G401 (cell line): Measurements from ENCODE around the gene PPM1D. TPM values are rescaled to one million over a fixed set of nuclear protein-coding genes. Genes with fewer than 3 reads are reported as not detected.
A peak's percentile ranks its signal among the peaks of the same experiment; 100 is the strongest.
"Not testable (repeated sequence)": the region's sequence is repeated elsewhere in the genome, so short reads cannot be mapped to it uniquely, and the experiment has no call there.

Source experiments
- DNase-seq: peaks from one replicate; pipeline ENCODE4 v3.0.0-alpha.2; 2015; ENCODE audit warnings: low spot score
- in situ Hi-C: cut with HindIII; loops from 2 replicates; pipeline ENCODE4 v1.10.0; 2016; ENCODE audit warnings: low sequenced_read_pairs, mixed read lengths
- total RNA-seq: library from RNA; depleted of rRNA; stranded (reverse); fragments of >200 nt; shearing (Covaris generic); gene quantifications from 2 replicates; pipeline ENCODE4 v1.2.3, GENCODE V29; 2014; rRNA removed

PPM1D gene
- 17.2 and 31.4 TPM in 2 replicates for total RNA-seq

DNA sequence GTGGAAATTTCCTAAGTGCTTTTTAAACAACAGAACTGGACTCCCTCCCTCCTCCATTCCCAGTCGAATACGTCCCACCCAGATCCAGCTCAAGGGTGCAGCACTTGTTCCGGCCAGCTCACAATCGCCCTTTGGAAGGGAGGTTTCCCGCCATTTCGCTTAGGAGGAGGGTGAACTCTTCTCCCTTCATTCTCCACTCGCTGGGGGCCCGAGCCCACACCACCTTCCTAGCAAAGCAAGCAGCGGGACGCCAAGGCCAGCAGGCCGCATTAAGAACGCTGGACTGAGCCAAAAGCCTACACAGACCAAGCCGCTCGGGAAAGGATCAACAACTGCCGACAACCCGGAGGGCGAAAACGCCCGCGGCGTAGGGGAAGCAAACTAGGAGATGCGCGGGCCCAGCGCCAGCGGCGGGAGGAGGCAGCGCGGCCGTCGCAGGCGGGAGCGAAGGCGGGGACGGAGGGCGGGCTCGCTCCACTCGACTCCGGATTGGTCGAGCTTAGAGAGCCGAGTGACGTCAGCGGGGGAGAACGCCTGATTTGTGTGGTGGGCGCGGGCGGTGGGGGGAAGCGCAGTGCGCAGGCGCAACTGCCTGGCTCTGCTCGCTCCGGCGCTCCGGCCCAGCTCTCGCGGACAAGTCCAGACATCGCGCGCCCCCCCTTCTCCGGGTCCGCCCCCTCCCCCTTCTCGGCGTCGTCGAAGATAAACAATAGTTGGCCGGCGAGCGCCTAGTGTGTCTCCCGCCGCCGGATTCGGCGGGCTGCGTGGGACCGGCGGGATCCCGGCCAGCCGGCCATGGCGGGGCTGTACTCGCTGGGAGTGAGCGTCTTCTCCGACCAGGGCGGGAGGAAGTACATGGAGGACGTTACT lies at the start of gene PPM1D:
Gene PPM1D, plus strand, starts transcription at position 574 of the 870 bp plus-strand sequence. Its CDS starts 222 bp downstream, at position 796.
- in situ Hi-C loops, result no loop called here
- peak; percentile 99 for DNase-seq

DNA sequence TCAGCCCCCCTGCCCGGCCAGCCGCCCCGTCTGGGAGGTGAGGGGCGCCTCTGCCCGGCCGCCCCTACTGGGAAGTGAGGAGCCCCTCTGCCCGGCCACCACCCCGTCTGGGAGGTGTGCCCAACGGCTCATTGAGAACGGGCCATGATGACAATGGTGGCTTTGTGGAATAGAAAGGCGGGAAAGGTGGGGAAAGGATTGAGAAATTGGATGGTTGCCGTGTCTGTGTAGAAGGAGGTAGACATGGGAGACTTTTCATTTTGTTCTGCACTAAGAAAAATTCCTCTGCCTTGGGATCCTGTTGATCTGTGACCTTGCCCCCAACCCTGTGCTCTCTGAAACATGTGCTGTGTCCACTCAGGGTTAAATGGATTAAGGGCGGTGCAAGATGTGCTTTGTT lies 47.7 kb upstream of the PPM1D start:
- in situ Hi-C loops, DNase-seq: not testable (repeated sequence)

GRCh38 chr17:60554377-60554788 lies 45.6 kb upstream of the PPM1D start:
- no peak for DNase-seq
- in situ Hi-C loops, result no loop called here

GRCh38 chr17:60555786-60556185 lies 44.2 kb upstream of the PPM1D start:
- in situ Hi-C loops, result no loop called here
- no peak for DNase-seq

DNA sequence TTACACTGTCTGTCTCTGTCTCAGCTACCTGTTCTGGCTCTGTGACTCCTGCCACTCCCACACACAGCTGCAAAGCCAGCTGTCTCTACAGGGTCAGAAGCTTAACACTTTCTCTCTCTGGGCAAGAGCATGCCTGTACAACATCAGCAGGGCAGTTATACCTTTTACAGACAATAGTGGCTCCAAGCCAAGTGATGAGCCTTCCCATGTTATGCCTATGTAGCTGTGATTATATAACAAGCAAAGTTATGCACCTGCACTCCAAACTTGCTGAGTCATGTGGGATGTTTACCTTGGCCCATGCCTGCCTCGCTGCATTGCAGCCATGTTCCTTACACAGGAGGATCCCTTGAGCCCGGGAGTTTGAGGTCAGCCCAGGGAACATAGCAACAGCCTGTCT lies 42.2 kb upstream of the PPM1D start:
- DNase-seq, result no peak
- in situ Hi-C loops, result no loop called here

DNA sequence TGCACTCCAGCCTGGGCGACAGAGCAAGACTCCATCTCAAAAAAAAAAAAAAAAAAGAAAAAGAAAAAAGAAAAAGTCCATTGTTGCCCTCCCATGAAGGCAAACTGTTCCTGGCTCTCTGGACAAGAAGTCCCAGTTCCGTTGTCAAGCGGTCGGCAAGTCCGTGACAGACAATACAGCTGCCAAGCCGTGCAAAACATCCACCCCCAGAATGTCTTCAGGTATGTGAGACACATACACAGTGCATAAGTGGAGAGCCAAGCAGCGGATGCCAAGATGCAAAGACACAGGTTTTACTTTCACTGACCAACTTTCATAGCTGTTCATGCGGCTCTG lies 40.4 kb upstream of the PPM1D start:
- no peak for DNase-seq

GRCh38 chr17:60559995-60560859 lies 39.8 kb upstream of the PPM1D start:
- no peak for DNase-seq
- in situ Hi-C loops, result no loop called here

More for the DNA sequence above, 40.4 kb upstream of the PPM1D start:
- in situ Hi-C loops, result no loop called here

DNA sequence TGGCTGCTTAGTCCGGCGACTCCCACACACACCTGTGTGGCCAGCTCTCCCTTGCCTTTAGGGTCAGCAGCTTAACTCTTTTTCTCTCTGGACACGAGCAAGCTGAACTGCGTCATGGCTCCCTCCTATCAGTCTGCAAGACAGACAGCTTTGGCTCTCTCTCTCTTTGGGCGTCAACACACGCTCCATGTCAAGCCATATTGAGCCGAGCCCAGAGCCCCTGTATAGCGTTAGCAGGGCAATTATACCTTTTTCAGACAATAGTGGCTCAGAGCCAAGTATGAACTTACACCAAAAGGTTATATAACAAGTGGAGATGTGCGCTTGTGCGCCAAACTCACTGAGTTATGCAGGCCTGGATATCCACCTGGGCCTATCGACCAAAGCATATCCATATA lies 39.1 kb upstream of the PPM1D start:
- in situ Hi-C loops, result no loop called here
- no peak for DNase-seq

DNA sequence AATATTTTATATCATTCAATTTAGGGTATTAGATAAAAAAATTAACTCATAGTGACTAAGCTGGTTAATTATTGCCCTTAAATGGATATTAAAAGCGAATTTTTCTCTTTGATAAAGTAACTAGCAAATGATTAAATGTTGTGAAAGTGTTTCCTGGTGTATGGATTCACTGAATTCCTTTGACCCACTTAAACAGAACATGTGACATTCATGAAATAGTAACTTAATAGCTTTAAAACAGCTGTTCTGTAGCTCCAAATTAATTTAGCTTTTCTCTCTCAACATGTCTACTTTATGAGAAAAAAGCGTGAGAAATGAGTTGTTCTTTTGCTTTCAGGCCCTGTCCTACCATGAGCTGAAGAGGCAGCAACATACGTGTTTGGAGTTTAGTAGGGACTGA lies 37.6 kb upstream of the PPM1D start:
- in situ Hi-C loops, result no loop called here
- no peak for DNase-seq

GRCh38 chr17:60563743-60564142 lies 36.2 kb upstream of the PPM1D start:
- no peak for DNase-seq
- in situ Hi-C loops, result no loop called here

DNA sequence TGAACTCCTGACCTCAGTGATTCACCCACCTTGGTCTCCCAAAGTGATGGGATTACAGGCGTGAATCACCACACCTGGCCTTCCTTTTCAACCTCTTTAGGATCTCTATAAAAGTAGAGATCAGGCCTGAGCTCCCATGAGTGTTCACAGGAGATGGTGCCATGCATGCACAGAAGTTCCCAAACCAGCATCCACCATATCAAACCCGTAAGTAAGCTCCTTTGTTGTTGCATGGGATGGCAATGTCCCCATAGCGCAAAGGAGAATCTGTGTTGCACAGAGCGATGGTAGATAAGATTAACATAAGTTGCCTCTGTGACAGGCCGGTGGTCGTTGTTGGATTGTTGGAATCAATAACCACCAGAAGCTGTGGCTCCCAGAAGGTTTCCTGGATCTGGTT lies 34.8 kb upstream of the PPM1D start:
- in situ Hi-C loops, result no loop called here
- no peak for DNase-seq

DNA sequence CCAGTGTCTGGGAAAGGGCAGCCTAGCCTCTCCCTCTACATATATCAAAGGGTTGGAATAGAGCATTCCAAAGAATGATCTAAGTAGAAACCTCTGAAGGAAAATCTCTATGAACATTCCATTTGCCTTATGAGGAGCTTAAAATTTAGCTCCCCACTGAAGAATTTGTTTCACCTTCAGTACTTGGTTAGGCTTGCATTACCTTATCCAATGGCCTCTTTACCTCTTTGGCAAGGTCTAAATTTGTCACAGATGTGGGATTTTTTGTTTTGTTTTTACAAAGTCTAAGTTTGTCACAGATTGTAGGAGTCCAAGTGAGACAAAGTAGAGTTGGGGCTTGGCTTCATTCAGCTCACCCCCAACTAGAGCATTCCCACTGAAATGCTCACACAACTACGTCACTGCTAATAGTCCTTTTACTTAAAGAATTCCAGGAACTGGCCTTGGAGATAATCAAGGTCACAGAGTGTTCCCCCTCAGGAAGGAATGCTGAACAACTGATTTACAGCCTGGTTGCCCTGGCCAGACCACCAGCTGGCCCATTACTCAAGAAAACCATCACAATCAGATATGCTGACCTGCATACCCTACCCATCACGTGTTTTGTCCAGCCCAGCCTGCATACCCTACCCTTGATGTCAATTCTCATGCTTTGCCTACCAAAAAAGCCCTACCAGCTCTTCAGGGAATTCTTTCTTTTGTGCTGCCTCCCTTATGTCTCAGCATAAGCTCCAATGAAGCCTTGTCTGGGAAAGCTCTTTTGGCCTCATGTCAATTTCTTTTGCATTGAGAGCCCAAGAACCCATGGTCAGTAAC lies 26.5 kb upstream of the PPM1D start:
- in situ Hi-C loops, result no loop called here
- DNase-seq, result no peak

GRCh38 chr17:60577147-60577915 lies 22.7 kb upstream of the PPM1D start:
- DNase-seq, result peak; percentile 69

DNA sequence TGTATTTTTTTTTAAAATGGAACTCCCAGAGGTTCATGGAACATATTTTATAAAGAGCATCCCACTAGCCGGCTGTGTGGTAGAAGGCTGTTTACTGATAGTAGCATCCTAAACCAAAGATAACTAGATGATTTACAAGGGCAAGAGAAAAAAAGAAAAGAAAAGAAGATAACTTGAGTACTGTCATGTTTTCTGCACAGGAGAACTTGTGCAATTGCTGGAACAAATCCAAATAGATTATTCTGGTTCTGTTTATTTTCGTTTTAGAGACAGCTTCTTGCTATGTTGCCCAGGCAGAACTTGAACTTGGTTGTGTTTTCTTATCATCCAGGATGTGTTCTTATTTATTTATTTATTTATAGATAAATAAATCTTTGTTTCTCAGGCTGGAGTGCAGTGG lies 20.9 kb upstream of the PPM1D start:
- no peak for DNase-seq
- in situ Hi-C loops, result no loop called here

More at GRCh38 chr17:60577147-60577915, 22.7 kb upstream of the PPM1D start:
- in situ Hi-C loops, result no loop called here

- no peak for DNase-seq
- in situ Hi-C loops, result no loop called here
These were observed 20.4 kb upstream of the PPM1D start for GRCh38 chr17:60579551-60579950.

DNA sequence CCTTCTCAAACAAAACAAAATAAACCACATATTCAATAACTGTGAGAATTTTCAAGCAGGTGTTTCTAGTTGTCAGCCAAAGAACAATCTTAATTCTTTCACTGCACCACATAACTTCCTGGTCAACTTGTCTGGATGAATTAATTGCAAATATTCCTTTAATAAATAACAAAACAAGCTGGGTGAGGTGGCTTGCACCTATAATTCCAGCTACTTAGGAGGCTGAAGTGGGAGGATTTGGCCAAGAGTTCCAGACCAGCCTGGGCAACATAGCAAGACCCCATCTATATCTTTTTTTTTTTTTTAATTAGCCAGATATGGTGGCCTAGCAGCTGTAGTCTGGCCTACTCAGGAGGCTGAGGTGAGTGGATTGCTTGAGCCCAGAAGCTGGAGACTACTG lies 17.0 kb upstream of the PPM1D start:
- no peak for DNase-seq
- in situ Hi-C loops, result no loop called here

- no peak for DNase-seq
- in situ Hi-C loops, result no loop called here
These were observed 14.1 kb upstream of the PPM1D start for GRCh38 chr17:60585887-60586286.

DNA sequence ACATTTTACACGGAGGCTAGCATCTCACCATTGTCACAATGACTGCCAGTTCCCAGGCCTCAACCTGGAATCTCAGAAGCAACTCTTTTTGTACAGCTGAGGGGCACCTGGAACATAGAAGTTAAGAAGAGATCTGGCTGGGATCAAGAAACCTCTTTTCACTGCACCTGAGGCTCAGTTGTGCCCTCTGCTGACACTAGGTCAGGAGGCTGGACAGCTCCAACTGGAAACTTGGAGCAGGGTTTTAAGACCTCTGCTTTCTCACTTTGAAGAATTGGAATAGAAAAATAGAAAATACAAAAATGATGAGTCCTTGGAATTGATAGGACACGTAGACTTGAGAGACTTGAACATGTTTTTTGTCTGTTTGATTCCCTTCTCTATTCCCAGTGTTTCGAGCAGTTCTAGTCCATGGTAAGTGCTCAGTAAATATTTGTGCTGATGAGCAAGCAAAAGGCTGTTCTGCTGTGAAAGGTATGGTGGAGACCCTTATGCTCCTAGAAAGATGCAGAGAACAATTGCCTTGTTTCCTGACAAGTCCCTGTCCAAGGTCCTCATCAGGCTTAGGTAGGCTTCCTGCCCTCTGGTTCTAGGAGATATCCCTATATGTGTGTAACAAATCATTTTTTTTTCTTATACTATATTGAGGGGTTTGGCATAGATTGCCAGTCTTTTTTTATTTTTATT lies 13.6 kb upstream of the PPM1D start:
- in situ Hi-C loops, result no loop called here
- no peak for DNase-seq
